RKO (cell line): ENCODE results near the gene ACACA.
"Not testable (repeated sequence)": the region's sequence is repeated elsewhere in the genome, so short reads cannot be mapped to it uniquely, and the experiment has no call there.

ENCODE experiments used
- DNase-seq: peaks from one replicate; pipeline ENCODE4 v3.0.0-alpha.2; 2016; ENCODE audit warnings: low spot score

Gene ACACA

GRCh38 chr17:37174205-37174604, 232.4 kb downstream of the ACACA start:
- DNase-seq, result no peak

- no peak for DNase-seq
Measured at GRCh38 chr17:37170881-37171425, 235.7 kb downstream of the ACACA start.

DNA sequence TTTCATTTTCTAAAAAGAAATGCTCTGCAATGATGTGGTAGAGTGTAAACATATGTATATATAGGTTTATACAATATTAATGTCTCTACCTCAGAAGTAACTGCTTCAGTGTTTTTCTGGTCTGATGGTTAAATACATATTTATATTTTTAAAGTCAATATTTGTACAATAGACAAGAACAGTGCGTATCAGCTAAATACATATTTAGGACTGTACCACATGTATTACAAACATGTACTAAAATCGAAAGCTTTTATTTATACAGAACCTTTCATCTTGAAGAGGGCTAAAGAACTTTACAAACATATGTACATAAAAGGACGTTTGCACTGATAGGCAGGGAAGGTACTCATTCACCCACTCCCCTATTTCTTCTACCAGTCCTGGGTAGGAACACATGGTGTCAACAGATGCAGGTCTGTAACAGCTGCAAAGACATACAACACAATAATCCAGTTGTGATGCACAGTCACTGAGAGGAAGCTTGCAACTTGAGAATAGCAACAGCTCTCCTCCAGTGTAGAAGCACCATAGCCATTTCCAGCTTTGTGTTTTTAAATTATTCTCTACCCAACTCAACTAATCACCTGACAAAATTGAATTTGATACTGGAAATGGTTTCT, 237.8 kb downstream of the ACACA start:
- no peak for DNase-seq

DNA sequence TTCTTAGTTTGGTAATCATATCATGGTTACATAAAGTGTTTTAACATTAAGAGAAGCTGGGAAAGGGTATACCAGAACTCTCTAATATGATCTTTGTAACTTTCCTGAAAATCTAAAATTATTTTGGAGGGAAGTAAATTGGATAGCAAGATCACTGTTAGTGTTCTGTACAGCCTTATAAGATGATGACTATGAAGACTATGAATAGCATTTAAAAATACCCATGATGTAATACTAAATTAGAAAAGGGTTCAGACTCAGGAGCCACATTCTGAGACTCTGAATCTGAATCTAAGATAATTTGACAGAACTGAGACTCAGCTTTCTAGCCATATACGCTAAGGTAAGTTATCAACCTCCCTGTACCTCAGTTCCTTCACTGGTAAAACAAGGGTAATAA, 238.9 kb downstream of the ACACA start:
- DNase-seq, result no peak

DNA sequence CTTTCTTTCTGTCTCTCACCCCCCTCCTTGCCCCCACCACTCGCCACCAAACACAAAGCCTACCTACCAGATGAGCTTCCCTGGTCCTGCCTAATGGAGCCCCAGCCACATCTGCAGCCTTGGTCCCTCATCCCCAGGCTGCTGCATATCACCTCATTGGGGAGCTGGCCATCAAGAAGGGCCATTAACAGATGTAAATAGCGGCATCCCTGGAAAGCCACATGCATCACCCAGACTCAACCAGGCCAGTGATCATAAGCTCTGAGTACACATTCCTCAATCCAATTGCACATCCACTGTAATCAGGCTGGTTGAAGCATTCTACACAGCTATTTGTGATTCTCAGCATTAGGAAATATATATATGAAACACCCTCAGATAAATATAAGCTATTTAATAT, 242.6 kb downstream of the ACACA start:
- no peak for DNase-seq

DNA sequence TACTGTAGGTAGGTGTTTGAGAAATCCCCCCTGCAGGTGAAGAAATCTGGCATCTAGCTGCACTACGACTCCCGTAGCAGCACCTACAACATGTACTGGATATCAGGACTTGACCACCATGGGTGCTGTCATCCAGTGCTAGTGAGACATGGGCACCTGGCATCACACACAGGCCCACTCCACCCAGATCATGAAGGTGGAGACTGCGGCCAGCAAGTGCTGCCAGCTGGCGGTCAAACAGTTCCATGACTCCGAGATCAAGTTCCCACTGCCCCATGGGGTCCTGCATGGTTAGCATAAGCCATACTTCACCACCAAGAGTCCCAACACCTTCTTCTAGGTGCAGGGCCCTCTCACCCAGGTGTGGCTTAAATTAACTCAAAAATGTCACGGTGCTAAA, 243.8 kb downstream of the ACACA start:
- no peak for DNase-seq

GRCh38 chr17:37160944-37161343, 245.7 kb downstream of the ACACA start:
- peak; percentile 18 for DNase-seq

DNA sequence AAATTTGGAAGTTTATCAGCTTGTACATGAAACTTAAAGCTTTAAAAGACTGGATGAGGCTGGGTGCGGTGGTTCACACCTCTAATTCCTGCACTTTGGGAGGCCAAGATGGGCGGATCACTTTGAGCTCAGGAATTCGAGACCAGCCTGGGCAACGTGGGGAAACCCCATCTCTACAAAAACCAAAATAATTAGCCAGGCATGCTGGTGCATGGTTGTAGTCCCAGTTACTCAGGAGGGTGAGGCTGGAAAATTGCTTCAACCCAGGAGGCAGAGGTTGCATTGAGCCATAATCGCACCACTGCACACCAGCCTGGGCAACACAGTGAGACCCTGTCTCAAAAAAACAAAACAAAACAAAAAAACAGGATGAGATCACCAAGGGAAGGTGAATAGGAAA, 248.3 kb downstream of the ACACA start:
- no peak for DNase-seq

- no peak for DNase-seq
Measured at GRCh38 chr17:37148156-37148555, 258.5 kb downstream of the ACACA start.

- DNase-seq, result no peak
Measured at GRCh38 chr17:37147301-37147812, 259.3 kb downstream of the ACACA start.

DNA sequence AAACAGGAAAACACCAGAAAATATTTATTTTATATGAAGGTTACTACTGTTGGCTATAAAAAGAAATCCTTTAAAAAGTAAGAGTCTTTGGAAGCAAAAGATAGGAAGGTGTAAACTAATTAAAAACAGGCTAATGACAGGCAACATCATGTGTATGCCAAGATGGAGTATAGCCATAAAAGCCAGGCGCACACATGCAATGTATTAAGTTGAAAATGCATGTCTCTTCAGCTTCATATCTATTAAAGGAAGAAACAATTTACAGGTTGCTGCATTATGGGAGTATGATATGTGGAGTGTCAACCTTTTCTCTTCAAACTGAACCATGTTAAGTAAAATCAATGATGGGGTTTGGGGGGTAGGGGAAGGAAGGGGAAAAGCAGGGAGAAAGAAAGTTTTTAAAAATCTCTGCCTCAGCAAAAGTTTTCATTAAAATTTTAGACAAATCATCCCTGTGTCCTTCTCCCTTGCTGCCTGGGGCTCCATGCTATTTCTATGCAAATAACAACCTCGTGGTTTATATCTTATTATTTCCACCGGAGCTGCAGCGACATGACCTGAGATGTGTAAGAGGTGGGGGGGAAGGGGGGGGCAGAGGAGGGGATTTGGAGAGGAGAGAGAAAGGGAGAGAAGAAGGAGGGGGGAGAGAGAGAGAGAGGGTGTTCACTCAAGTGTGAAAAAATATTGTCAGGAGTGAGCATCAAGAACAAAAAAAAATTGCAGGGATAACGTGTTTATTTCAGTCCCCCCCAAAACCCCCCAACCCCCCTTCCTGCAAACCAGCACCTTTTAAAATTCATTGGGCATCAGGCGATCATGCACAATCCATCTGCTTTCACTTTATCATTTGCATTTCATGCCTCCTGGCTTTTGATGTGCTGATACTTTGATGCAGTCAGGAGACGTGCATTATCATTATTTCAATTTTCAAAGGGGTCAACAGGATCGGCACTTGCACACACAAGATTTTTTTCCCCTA, 260.3 kb downstream of the ACACA start:
- no peak for DNase-seq

DNA sequence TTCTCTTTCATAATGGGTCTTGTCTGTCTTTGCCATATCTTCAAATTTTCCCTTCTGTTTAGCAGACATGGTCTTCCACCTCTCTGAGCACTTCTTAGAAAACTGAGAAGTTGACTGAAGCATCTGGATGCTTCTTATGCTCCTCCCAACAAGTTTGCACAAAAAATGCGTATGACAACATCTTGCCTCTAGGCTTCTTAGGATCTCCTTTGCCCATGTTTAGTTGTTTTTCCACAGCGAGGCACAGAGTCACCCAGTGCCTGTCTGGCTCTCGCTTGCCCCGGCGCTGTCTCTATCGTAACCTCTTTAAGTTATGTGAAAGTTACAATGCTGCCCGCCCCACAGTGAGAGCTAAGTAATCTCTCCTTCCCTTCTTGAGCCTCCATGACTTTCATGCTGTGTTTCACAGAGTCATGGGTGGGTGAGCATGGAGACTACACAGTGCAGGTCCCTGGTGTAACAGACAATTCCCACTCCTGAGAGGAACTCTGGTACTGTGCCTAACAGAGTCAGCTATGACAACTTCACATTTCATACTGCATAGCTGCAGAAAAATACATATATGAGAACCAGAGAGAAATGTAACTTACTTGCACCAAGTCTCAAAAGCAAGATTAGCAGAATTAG, 262.4 kb downstream of the ACACA start:
- no peak for DNase-seq

DNA sequence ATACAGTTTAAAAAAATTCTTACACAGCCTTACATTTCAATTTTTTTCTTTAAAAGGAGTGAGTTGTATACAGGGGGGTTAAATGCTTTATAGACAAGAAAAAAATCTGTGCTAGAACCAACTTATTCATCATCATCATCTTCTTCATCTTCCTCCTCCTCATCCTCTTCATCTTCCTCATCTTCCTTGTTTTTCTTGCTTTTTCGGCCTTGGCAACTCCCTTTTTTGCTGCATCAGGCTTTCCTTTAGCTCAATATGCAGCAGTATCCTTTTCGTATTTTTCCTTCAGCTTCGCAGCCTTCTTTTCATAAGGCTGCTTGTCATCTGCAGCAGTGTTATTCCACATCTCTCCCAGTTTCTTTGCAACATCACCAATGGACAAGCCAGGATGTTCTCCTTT, 263.1 kb downstream of the ACACA start:
- not testable (repeated sequence) for DNase-seq

DNA sequence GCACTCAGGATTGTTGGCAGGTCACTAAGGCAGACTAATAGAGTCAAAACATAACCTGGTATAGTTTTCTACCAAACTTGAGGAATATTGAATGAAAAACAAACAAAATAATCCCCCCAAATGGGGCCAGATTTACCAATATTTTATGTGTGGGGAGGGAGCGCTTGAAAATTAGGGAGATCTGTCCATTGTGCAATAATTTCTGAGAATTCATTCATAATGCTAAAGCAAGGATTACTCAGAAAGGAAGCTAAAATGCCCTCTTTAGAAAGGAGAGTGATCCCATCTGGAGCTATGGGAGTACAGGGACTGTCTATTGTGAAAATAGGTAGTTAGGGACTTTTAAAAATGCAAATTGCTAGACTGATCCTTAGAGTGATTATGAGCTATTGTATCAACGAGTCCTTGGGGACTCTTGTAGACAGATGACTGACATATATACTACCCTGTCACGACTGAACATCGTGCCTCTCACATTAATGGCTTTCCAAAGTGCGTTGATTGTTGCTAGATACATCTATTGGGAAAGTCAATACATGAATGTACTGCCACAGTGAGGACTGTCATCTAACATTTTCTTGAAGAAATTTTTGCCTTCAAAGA, 264.2 kb downstream of the ACACA start:
- DNase-seq, result no peak

DNA sequence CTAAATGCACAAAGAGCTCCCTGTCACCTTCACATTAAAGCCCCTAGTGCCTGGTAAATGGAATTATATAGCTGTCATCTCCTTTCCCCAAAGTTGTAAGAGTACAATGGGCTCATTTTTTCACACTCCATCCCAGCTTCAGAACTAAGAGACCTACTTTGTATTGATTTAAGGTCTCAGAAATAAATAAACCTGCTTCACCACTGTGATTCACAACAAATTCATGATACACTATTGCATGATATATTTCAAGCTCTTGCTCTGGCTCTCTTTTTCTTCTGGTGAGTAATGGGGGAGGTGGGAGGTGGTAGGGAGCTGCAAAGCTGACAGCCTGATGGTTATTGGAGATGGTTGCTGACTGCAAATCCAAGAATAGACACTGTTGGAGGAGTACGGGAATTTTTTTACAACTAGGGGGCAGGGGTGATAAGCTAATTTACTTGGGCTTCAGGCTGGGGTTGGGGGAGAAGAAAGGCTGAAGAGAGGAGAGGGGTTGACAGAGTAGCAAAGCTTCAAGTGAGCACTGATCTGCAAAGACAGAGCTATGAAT, 268.0 kb downstream of the ACACA start:
- DNase-seq, result no peak

DNA sequence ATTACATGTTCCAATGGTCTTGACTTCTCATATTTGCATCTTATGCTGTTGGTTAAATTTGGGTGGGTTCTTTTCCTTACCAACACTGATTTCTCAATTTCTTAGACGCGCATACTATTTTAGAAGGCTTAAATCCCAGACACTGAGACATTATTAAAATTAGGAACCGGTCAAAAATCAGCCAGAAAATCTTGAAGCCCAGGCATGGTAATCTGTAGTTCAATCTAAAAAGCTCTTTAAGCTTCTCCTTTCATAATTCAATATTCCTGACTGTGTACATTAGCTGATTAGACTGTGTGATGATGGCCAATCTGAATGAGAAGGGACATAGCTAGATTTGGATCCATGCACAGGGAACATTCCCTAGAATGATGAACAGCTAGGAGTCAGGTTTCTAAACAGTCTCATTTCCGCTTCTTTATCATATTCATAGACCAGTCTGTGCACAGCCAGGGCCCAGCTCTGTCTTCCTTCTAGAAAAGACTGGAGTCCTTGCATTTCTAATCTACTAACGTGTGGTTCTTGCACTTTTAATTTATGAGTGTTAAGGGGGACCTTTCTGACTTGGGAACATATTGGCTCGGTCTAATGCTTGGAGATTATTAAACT, 268.6 kb downstream of the ACACA start:
- no peak for DNase-seq

DNA sequence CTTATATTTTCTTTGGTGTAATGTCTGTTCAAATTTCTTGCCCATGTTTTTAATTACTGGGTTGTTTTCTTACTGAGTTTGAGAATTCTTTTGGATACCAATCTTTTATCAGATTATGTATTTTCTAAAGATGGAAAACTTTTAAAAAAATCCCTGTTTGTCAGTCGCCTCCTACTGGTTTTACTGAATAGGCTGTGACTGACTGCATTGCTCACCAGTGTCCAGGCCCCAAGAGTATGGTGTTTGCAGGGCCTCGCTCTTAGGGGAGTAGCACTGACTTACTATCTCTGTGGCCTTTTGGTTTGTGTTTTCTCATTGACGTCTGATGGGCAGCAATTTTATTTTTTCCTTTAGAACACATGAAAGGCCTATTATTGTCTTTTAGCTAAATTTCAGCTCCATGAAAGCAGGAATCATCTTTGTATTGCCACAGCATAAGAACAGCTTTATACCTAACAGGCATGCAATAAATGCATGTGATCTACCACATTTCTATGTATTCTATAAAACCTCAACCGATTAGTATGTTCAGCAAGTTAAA, 269.5 kb downstream of the ACACA start:
- no peak for DNase-seq

- DNase-seq, result no peak
Measured at GRCh38 chr17:37135576-37135975, 271.1 kb downstream of the ACACA start.

DNA sequence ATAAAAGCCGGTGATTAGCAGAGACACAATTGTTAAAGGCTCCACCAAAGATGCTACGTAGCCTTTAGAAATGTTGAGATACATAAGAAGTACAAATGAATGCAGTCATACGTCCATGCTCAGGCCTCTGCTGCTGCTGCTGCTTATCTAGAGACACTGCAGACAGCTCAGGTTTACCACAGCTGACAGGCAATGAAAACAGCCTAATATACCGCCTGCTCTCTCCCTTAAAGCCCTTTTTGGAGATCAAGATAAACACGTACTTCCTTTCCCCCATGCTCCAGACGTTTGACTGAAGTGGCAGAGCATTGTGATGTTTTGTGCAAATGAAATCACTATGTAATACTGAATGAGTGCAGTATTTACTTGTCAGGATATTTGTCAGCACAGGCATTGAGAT, 272.6 kb downstream of the ACACA start:
- no peak for DNase-seq

DNA sequence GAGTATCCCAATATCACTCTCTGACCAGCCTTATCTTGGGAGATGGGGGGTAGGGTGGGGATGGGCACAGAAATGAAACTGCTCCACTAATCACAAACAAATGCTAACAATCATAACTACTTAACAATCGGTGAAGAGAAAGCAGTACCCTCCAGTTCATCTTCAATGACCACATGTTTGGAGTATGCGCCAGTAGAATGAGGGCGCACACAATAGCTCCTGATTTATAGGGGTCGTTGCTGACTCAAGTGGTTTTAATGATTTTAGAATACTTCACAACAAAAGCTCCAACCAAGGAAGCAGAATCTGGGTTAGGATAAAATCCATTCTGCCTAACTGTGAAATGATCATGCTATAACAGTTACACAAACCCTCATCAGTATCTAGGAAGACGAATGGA, 273.5 kb downstream of the ACACA start:
- no peak for DNase-seq
